Vagina (tissue), 2 donors: Measurements from ENCODE around the gene CYTIP. TPM values are rescaled to one million over a fixed set of nuclear protein-coding genes. Genes with fewer than 3 reads are reported as not detected.
"Not testable (repeated sequence)": the region's sequence is repeated elsewhere in the genome, so short reads cannot be mapped to it uniquely, and the experiment has no call there.

Source experiments
- DNase-seq, 2 donors: peaks; one replicate each; pipeline ENCODE4 v3.0.0-alpha.2; 2017; ENCODE audit errors: extremely low spot score in 2 of 2
- H3K27ac ChIP-seq: fragments of 200-600 bp; sonication (generic); one replicate; pipeline ENCODE4 v1.5.1; 2019
- H3K27me3 ChIP-seq: fragments of 200-600 bp; sonication (generic); one replicate; pipeline ENCODE4 v1.5.1; 2019
- H3K36me3 ChIP-seq, 2 donors: fragments of 200-600 bp; sonication (generic); one replicate each; pipeline ENCODE4 v1.5.1; 2017 to 2019
- H3K4me1 ChIP-seq: fragments of 200-600 bp; sonication (generic); one replicate; pipeline ENCODE4 v1.5.1; 2019
- H3K4me3 ChIP-seq, 2 donors: fragments of 200-600 bp; sonication (generic); 1 replicate in 1 of 2; 2 replicates in 1 of 2; pipeline ENCODE4 v1.5.1; 2016 to 2019
- H3K9me3 ChIP-seq: fragments of 200-600 bp; sonication (generic); one replicate; pipeline ENCODE4 v1.5.1; 2019
- CTCF ChIP-seq, 3 experiments: fragments of 450-650 bp in 2 of 3; fragments of 200-600 bp in 1 of 3; sonication (generic) in 1 of 3; IDR thresholded peaks; one replicate each; pipeline ENCODE4 v1.5.1; 2017 to 2019; ENCODE audit warnings: antibody characterized with exemption in 3 of 3, mild to moderate bottlenecking in 2 of 3, moderate library complexity in 2 of 3
- POLR2A ChIP-seq, 2 donors: fragments of 450-650 bp; IDR thresholded peaks; one replicate each; pipeline ENCODE4 v1.6.1; 2017; ENCODE audit warnings: antibody characterized with exemption in 2 of 2, mild to moderate bottlenecking in 2 of 2, moderate library complexity in 2 of 2
- POLR2AphosphoS5 ChIP-seq, 2 donors: sonication (generic); formaldehyde crosslinking; IDR thresholded peaks; one replicate each; pipeline ENCODE4 v1.9.0; 2017; ENCODE audit warnings: antibody characterized with exemption in 2 of 2, mild to moderate bottlenecking in 2 of 2, low read depth in 1 of 2; ENCODE audit not compliant: insufficient read depth in 1 of 2
- intact Hi-C: fragments of 100-400 bp; cut with DNase I; formaldehyde crosslinking; loops from one replicate; pipeline ENCODE4 v1.15.1; 2023
- total RNA-seq: library from RNA; depleted of rRNA; stranded (reverse); fragments of >200 nt; gene quantifications from one replicate; pipeline ENCODE4 v1.2.3, GENCODE V29; 2016

Gene CYTIP
- total RNA-seq, 1 donor from 2014 or later, result 12.5 TPM

- intact Hi-C loops, result no loop called here
- DNase-seq, result no peak
- H3K4me1 ChIP-seq, result no peaks in the 10 kb centered on the region
Measured at GRCh38 chr2:157386247-157386646, 57.6 kb downstream of the CYTIP start.

GRCh38 chr2:157377861-157378260 is 66.0 kb downstream of the CYTIP start:
- Histone ChIP-seq H3K4me1 (no peaks in the 10 kb centered on the region), H3K27ac (no peak overlapping the region), H3K4me3 (no peak overlapping the region), H3K27me3 (no peaks in the 10 kb centered on the region), H3K9me3 (no peaks in the 10 kb centered on the region), H3K36me3 (no peaks in the 10 kb centered on the region)
- no peak for TF ChIP-seq CTCF (IDR thresholded peaks at IDR 0.05)
- no peak for TF ChIP-seq POLR2AphosphoS5 (IDR thresholded peaks at IDR 0.05; ENCODE audit: insufficient read depth in 1 of 2, low read depth in 1 of 2)
- TF ChIP-seq POLR2A (IDR thresholded peaks at IDR 0.05), result no peak
- intact Hi-C loops, result no loop called here
- DNase-seq, result no peak

More at GRCh38 chr2:157386247-157386646, 57.6 kb downstream of the CYTIP start:
- Histone ChIP-seq H3K27ac (no peak overlapping the region), H3K9me3 (no peaks in the 10 kb centered on the region), H3K27me3 (no peaks in the 10 kb centered on the region), H3K4me3 (no peak overlapping the region), H3K36me3 (no peaks in the 10 kb centered on the region)
- no peak for TF ChIP-seq CTCF (IDR thresholded peaks at IDR 0.05)
- TF ChIP-seq POLR2AphosphoS5 (IDR thresholded peaks at IDR 0.05; ENCODE audit: insufficient read depth in 1 of 2, low read depth in 1 of 2), result no peak
- no peak for TF ChIP-seq POLR2A (IDR thresholded peaks at IDR 0.05)

- H3K36me3 ChIP-seq, result no peaks in the 10 kb centered on the region
- TF ChIP-seq CTCF (IDR thresholded peaks at IDR 0.05) (no peak), POLR2A (IDR thresholded peaks at IDR 0.05) (no peak), POLR2AphosphoS5 (IDR thresholded peaks at IDR 0.05; ENCODE audit: insufficient read depth in 1 of 2, low read depth in 1 of 2) (no peak)
Measured at GRCh38 chr2:157376041-157376440, 67.8 kb downstream of the CYTIP start.

GRCh38 chr2:157375384-157375783 is 68.5 kb downstream of the CYTIP start:
- Histone ChIP-seq H3K27me3 (no peaks in the 10 kb centered on the region), H3K4me3 (no peak overlapping the region), H3K36me3 (no peaks in the 10 kb centered on the region), H3K9me3 (no peaks in the 10 kb centered on the region), H3K27ac (no peak overlapping the region), H3K4me1 (no peaks in the 10 kb centered on the region)
- no peak for DNase-seq
- TF ChIP-seq POLR2A (IDR thresholded peaks at IDR 0.05), result no peak
- no peak for TF ChIP-seq CTCF (IDR thresholded peaks at IDR 0.05)
- TF ChIP-seq POLR2AphosphoS5 (IDR thresholded peaks at IDR 0.05; ENCODE audit: insufficient read depth in 1 of 2, low read depth in 1 of 2), result no peak
- intact Hi-C loops, result no loop called here

More at GRCh38 chr2:157376041-157376440, 67.8 kb downstream of the CYTIP start:
- no peaks in the 10 kb centered on the region for H3K4me1 ChIP-seq
- H3K9me3 ChIP-seq, result no peaks in the 10 kb centered on the region
- H3K4me3 ChIP-seq, result no peak overlapping the region
- intact Hi-C loops, result no loop called here
- no peak overlapping the region for H3K27ac ChIP-seq
- H3K27me3 ChIP-seq, result no peaks in the 10 kb centered on the region
- DNase-seq, result no peak

GRCh38 chr2:157368508-157368907 is 75.4 kb downstream of the CYTIP start:
- H3K9me3 ChIP-seq, DNase-seq, H3K4me3 ChIP-seq, H3K4me1 ChIP-seq, intact Hi-C loops, H3K27me3 ChIP-seq, H3K27ac ChIP-seq, H3K36me3 ChIP-seq: not testable (repeated sequence)

- H3K4me3 ChIP-seq, result no peak overlapping the region
- H3K4me1 ChIP-seq, result no peaks in the 10 kb centered on the region
- H3K9me3 ChIP-seq, result no peaks in the 10 kb centered on the region
- H3K27ac ChIP-seq, result no peak overlapping the region
- TF ChIP-seq POLR2A (IDR thresholded peaks at IDR 0.05) (no peak), POLR2AphosphoS5 (IDR thresholded peaks at IDR 0.05; ENCODE audit: insufficient read depth in 1 of 2, low read depth in 1 of 2) (no peak), CTCF (IDR thresholded peaks at IDR 0.05) (no peak)
- intact Hi-C loops, result no loop called here
- H3K36me3 ChIP-seq, result no peaks in the 10 kb centered on the region
- no peaks in the 10 kb centered on the region for H3K27me3 ChIP-seq
- no peak for DNase-seq
Measured at GRCh38 chr2:157367704-157368103, 76.2 kb downstream of the CYTIP start.
